WTC11 (cell line): Measurements from ENCODE around the gene CDCA5.

Experiments
- ATF1 ChIP-seq: sonication (generic); formaldehyde crosslinking; IDR thresholded peaks from 2 replicates; pipeline ENCODE4 v1.8.1; 2023; ENCODE audit warnings: mild to moderate bottlenecking, moderate library complexity, missing genetic modification reagents
- CDX4 ChIP-seq: fragments of 250-450 bp; sonication (Bioruptor Pico); IDR thresholded peaks from 2 replicates; pipeline ENCODE4 v1.9.0; 2021; ENCODE audit warnings: moderate library complexity, mild to moderate bottlenecking, inconsistent platforms, borderline replicate concordance
- CTCF ChIP-seq: fragments of 200-600 bp; IDR thresholded peaks from 2 replicates; pipeline ENCODE4 v1.8.0; 2022; ENCODE audit warnings: antibody characterized with exemption
- ESRRA ChIP-seq: sonication (generic); formaldehyde crosslinking; IDR thresholded peaks from 2 replicates; pipeline ENCODE4 v1.8.1; 2022; ENCODE audit warnings: mild to moderate bottlenecking, missing genetic modification reagents, borderline replicate concordance
- FOXP1 ChIP-seq: sonication (generic); formaldehyde crosslinking; IDR thresholded peaks from 2 replicates; pipeline ENCODE4 v1.8.0; 2022; ENCODE audit warnings: missing genetic modification reagents, mild to moderate bottlenecking, moderate library complexity, borderline replicate concordance
- IRF2 ChIP-seq: sonication (generic); formaldehyde crosslinking; IDR thresholded peaks from 2 replicates; pipeline ENCODE4 v1.8.0; 2022; ENCODE audit warnings: low read depth, missing genetic modification reagents, borderline replicate concordance
- KAT7 ChIP-seq: sonication (generic); formaldehyde crosslinking; IDR thresholded peaks from 2 replicates; pipeline ENCODE4 v1.8.1; 2023; ENCODE audit warnings: missing genetic modification reagents, mild to moderate bottlenecking, borderline replicate concordance
- MAX ChIP-seq: sonication (generic); formaldehyde crosslinking; IDR thresholded peaks from 2 replicates; pipeline ENCODE4 v1.8.0; 2022; ENCODE audit warnings: mild to moderate bottlenecking, missing genetic modification reagents
- PRRX2 ChIP-seq: fragments of 250-450 bp; sonication (Bioruptor Pico); IDR thresholded peaks from 2 replicates; pipeline ENCODE4 v1.8.0; 2021; ENCODE audit warnings: mild to moderate bottlenecking
- SP1 ChIP-seq: sonication (generic); formaldehyde crosslinking; conservative IDR thresholded peaks from 2 replicates; pipeline ENCODE4 v1.8.1; 2022; ENCODE audit warnings: missing genetic modification reagents
- ZNF317 ChIP-seq: sonication (generic); formaldehyde crosslinking; IDR thresholded peaks from 2 replicates; pipeline ENCODE4 v1.8.1; 2023; ENCODE audit warnings: low read depth, mild to moderate bottlenecking, moderate library complexity, missing genetic modification reagents, borderline replicate concordance
- TF ChIP-seq, protein P1 (sequence below): sonication (generic); formaldehyde crosslinking; IDR thresholded peaks from 2 replicates; pipeline ENCODE4 v1.8.1; 2023; ENCODE audit warnings: mild to moderate bottlenecking, moderate library complexity, missing genetic modification reagents
- TF ChIP-seq, protein P2 (sequence below): sonication (generic); formaldehyde crosslinking; IDR thresholded peaks from 2 replicates; pipeline ENCODE4 v1.8.1; 2023; ENCODE audit warnings: mild to moderate bottlenecking, missing genetic modification reagents, moderate library complexity
- TF ChIP-seq, protein P3 (sequence below): sonication (generic); formaldehyde crosslinking; IDR thresholded peaks from 2 replicates; pipeline ENCODE4 v1.8.1; 2022; ENCODE audit warnings: low read depth, mild to moderate bottlenecking, moderate library complexity, missing genetic modification reagents, borderline replicate concordance

- TF ChIP-seq, protein P1, sequence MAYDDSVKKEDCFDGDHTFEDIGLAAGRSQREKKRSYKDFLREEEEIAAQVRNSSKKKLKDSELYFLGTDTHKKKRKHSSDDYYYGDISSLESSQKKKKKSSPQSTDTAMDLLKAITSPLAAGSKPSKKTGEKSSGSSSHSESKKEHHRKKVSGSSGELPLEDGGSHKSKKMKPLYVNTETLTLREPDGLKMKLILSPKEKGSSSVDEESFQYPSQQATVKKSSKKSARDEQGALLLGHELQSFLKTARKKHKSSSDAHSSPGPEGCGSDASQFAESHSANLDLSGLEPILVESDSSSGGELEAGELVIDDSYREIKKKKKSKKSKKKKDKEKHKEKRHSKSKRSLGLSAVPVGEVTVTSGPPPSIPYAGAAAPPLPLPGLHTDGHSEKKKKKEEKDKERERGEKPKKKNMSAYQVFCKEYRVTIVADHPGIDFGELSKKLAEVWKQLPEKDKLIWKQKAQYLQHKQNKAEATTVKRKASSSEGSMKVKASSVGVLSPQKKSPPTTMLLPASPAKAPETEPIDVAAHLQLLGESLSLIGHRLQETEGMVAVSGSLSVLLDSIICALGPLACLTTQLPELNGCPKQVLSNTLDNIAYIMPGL = no peak
- TF ChIP-seq MAX (CRISPR knock-in tag) (no peak), CTCF (no peak), SP1 (CRISPR knock-in tag) (no peak), ZNF317 (CRISPR knock-in tag) (no peak), CDX4 (CRISPR knock-in tag) (no peak), PRRX2 (CRISPR knock-in tag) (no peak), FOXP1 (no peak), IRF2 (CRISPR knock-in tag) (no peak), ESRRA (CRISPR knock-in tag) (no peak), KAT7 (CRISPR knock-in tag) (no peak), ATF1 (CRISPR knock-in tag) (no peak)
- TF ChIP-seq, protein P2, sequence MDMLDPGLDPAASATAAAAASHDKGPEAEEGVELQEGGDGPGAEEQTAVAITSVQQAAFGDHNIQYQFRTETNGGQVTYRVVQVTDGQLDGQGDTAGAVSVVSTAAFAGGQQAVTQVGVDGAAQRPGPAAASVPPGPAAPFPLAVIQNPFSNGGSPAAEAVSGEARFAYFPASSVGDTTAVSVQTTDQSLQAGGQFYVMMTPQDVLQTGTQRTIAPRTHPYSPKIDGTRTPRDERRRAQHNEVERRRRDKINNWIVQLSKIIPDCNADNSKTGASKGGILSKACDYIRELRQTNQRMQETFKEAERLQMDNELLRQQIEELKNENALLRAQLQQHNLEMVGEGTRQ = no peak
- TF ChIP-seq, protein P3, sequence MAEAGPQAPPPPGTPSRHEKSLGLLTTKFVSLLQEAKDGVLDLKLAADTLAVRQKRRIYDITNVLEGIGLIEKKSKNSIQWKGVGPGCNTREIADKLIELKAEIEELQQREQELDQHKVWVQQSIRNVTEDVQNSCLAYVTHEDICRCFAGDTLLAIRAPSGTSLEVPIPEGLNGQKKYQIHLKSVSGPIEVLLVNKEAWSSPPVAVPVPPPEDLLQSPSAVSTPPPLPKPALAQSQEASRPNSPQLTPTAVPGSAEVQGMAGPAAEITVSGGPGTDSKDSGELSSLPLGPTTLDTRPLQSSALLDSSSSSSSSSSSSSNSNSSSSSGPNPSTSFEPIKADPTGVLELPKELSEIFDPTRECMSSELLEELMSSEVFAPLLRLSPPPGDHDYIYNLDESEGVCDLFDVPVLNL (CRISPR knock-in tag) = no peak
Observed at GRCh38 chr11:65095427-65095826, 11.6 kb upstream of the CDCA5 start.
